ENCODE results near the gene KCNQ4.

The KCNQ4 gene

GRCh38 chr1:40743860-40744259 is 39.7 kb upstream of the KCNQ4 start:
- no peak for ATAC-seq
- TF ChIP-seq, protein P1, sequence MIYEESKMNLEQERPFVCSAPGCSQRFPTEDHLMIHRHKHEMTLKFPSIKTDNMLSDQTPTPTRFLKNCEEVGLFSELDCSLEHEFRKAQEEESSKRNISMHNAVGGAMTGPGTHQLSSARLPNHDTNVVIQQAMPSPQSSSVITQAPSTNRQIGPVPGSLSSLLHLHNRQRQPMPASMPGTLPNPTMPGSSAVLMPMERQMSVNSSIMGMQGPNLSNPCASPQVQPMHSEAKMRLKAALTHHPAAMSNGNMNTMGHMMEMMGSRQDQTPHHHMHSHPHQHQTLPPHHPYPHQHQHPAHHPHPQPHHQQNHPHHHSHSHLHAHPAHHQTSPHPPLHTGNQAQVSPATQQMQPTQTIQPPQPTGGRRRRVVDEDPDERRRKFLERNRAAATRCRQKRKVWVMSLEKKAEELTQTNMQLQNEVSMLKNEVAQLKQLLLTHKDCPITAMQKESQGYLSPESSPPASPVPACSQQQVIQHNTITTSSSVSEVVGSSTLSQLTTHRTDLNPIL (CRISPR knock-in tag; IDR thresholded peaks at IDR 0.05; ENCODE audit: low read depth): no peak
- TF ChIP-seq OSR1 (CRISPR knock-in tag; IDR thresholded peaks at IDR 0.05) (no peak), ZC3H10 (CRISPR knock-in tag; IDR thresholded peaks at IDR 0.05) (no peak), CSDC2 (CRISPR knock-in tag; IDR thresholded peaks at IDR 0.05) (no peak), BACH2 (CRISPR knock-in tag; IDR thresholded peaks at IDR 0.05; ENCODE audit: borderline replicate concordance) (no peak), POU6F1 (CRISPR knock-in tag; IDR thresholded peaks at IDR 0.05; ENCODE audit: borderline replicate concordance, low read depth) (no peak), TCF4 (CRISPR knock-in tag; IDR thresholded peaks at IDR 0.05; ENCODE audit: borderline replicate concordance) (no peak), TOX (CRISPR knock-in tag; IDR thresholded peaks at IDR 0.05; ENCODE audit: borderline replicate concordance) (no peak)
- TF ChIP-seq, protein P2, sequence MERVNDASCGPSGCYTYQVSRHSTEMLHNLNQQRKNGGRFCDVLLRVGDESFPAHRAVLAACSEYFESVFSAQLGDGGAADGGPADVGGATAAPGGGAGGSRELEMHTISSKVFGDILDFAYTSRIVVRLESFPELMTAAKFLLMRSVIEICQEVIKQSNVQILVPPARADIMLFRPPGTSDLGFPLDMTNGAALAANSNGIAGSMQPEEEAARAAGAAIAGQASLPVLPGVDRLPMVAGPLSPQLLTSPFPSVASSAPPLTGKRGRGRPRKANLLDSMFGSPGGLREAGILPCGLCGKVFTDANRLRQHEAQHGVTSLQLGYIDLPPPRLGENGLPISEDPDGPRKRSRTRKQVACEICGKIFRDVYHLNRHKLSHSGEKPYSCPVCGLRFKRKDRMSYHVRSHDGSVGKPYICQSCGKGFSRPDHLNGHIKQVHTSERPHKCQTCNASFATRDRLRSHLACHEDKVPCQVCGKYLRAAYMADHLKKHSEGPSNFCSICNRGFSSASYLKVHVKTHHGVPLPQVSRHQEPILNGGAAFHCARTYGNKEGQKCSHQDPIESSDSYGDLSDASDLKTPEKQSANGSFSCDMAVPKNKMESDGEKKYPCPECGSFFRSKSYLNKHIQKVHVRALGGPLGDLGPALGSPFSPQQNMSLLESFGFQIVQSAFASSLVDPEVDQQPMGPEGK (CRISPR knock-in tag; IDR thresholded peaks at IDR 0.05; ENCODE audit: borderline replicate concordance): no peak

DNA sequence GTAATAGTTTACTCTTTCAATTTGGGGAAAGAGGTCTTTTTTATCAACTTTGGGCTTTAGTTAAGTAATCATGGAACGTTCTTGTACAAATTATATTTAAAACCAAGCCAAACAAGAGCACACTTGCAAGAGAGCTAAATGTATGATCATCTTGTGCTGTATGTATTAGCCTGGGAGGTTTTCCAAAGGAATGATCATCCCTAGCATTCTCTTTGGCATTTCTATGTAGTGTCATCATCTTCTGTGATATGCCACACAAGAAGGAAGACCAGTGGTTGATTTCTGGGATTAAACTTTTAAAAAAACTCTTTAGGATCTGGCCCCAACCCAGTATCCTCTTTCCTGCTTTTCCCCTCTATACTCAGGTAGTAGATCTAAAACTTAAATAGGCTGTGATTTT is 38.4 kb upstream of the KCNQ4 start:
- TF ChIP-seq ZNF8 (CRISPR knock-in tag; IDR thresholded peaks at IDR 0.05) (no peak), ZFP3 (CRISPR knock-in tag; IDR thresholded peaks at IDR 0.05) (no peak), ZC3H10 (CRISPR knock-in tag; IDR thresholded peaks at IDR 0.05) (no peak), GLIS3 (CRISPR knock-in tag; IDR thresholded peaks at IDR 0.05) (no peak), RARB (CRISPR knock-in tag; IDR thresholded peaks at IDR 0.05) (no peak), ZNF70 (CRISPR knock-in tag; IDR thresholded peaks at IDR 0.05) (no peak)
- TF ChIP-seq, protein P1 (CRISPR knock-in tag; IDR thresholded peaks at IDR 0.05; ENCODE audit: low read depth): no peak
- TF ChIP-seq, protein P2 (CRISPR knock-in tag; IDR thresholded peaks at IDR 0.05; ENCODE audit: borderline replicate concordance): no peak
- ATAC-seq: no peak

DNA sequence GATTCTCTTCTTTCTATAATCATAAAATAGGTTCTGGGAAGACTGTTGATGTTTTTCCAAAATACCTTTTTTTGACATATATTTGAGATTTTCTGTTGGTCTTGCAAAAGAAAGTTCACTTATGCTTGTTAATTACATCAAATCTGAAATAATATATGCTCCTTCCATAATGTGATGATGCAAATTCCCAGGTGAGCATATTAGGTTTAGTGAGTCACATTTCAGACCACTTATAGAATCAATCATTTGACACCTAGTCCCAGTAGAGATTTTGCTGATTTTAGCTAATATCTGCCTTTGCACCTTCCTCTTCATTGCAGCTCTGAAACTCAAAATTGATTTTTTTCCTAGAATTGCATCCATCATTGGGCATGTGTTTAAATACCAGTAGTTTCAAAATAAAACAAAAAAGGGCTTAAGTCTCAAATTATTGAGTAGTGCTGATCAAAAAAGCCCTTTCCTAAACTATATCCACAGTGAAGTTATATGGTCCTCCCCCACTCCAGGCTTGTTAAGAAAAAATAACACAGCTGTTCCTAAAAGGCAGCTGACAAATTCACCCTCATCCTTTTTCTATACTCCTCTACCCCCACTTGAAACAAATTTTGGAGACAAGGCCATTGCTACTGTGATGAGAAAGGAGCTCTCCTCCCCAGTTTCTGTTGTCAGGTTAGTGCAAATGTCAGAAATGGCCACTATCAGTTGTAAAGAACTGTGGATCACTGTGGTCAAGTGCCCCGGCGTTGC is 37.1 kb upstream of the KCNQ4 start:
- no peak for ATAC-seq
- TF ChIP-seq ZFP30 (CRISPR knock-in tag; IDR thresholded peaks at IDR 0.05) (no peak), ZFP3 (CRISPR knock-in tag; IDR thresholded peaks at IDR 0.05) (no peak), BACH2 (CRISPR knock-in tag; IDR thresholded peaks at IDR 0.05; ENCODE audit: borderline replicate concordance) (no peak), TOX (CRISPR knock-in tag; IDR thresholded peaks at IDR 0.05; ENCODE audit: borderline replicate concordance) (no peak), ZNF565 (CRISPR knock-in tag; conservative IDR thresholded peaks at IDR 0.05; ENCODE audit: low read depth) (no peak), ZNF70 (CRISPR knock-in tag; IDR thresholded peaks at IDR 0.05) (no peak), ZNF8 (CRISPR knock-in tag; IDR thresholded peaks at IDR 0.05) (no peak), POU6F1 (CRISPR knock-in tag; IDR thresholded peaks at IDR 0.05; ENCODE audit: borderline replicate concordance, low read depth) (no peak), PPARA (CRISPR knock-in tag; IDR thresholded peaks at IDR 0.05; ENCODE audit: borderline replicate concordance) (no peak), ISL1 (CRISPR knock-in tag; IDR thresholded peaks at IDR 0.05) (no peak), GLIS3 (CRISPR knock-in tag; IDR thresholded peaks at IDR 0.05) (no peak)
- TF ChIP-seq, protein P2 (CRISPR knock-in tag; IDR thresholded peaks at IDR 0.05; ENCODE audit: borderline replicate concordance): no peak
- TF ChIP-seq, protein P1 (CRISPR knock-in tag; IDR thresholded peaks at IDR 0.05; ENCODE audit: low read depth): no peak
